Gastroesophageal sphincter (tissue), 4 donors: ENCODE results near the gene NAV2. TPM values are rescaled to one million over a fixed set of nuclear protein-coding genes. Genes with fewer than 3 reads are reported as not detected.
A peak's percentile ranks its signal among the peaks of the same experiment; 100 is the strongest.

Experiments used
- ATAC-seq: fragments of 150-250 bp; one replicate; pipeline ENCODE4 v1.9.1; 2016; ENCODE audit warnings: mild to moderate bottlenecking, moderate library complexity
- H3K27ac ChIP-seq, 4 donors: fragments of 200-600 bp; sonication (generic) in 3 of 4; 1 replicate in 3 of 4; 2 replicates in 1 of 4; pipeline ENCODE4 v1.5.1; 2016 to 2019
- H3K27me3 ChIP-seq: fragments of 200-600 bp; sonication (generic); one replicate; pipeline ENCODE4 v1.5.1; 2019
- H3K36me3 ChIP-seq, 2 donors: fragments of 200-600 bp; sonication (generic); one replicate each; pipeline ENCODE4 v1.5.1; 2019; ENCODE audit warnings: control low read depth in 1 of 2
- H3K4me1 ChIP-seq, 3 donors: fragments of 200-600 bp; sonication (generic); 1 replicate in 2 of 3; 2 replicates in 1 of 3; pipeline ENCODE4 v1.5.1; 2016 to 2019; ENCODE audit warnings: control low read depth in 2 of 3
- H3K4me3 ChIP-seq, 2 donors: fragments of 200-600 bp; sonication (generic); one replicate each; pipeline ENCODE4 v1.5.1; 2019; ENCODE audit warnings: mild to moderate bottlenecking in 1 of 2, moderate library complexity in 1 of 2
- H3K9me3 ChIP-seq, 3 donors: fragments of 200-600 bp; sonication (generic); one replicate each; pipeline ENCODE4 v1.5.1; 2017 to 2019; ENCODE audit warnings: control low read depth in 2 of 3
- EP300 ChIP-seq: sonication (generic); formaldehyde crosslinking; IDR thresholded peaks from one replicate; pipeline ENCODE4 v1.6.1; 2017; ENCODE audit warnings: antibody characterized with exemption, mild to moderate bottlenecking
- POLR2A ChIP-seq, 2 donors: fragments of 450-650 bp; IDR thresholded peaks; one replicate each; pipeline ENCODE4 v1.6.1; 2017; ENCODE audit warnings: antibody characterized with exemption in 2 of 2, mild to moderate bottlenecking in 2 of 2, moderate library complexity in 1 of 2
- POLR2AphosphoS5 ChIP-seq: sonication (generic); formaldehyde crosslinking; IDR thresholded peaks from one replicate; pipeline ENCODE4 v1.6.1; 2017; ENCODE audit warnings: antibody characterized with exemption
- WGBS, 2 donors: methylation state at CpG; one replicate each; pipeline ENCODE4 v1.1.5; 2018; ENCODE audit warnings: low coverage in 1 of 2; 5-methylcytosine and 5-hydroxymethylcytosine counted together
- total RNA-seq, 4 donors: library from RNA; depleted of rRNA; stranded (reverse); fragments of >200 nt; gene quantifications; one replicate each; pipeline ENCODE4 v1.1.0, GENCODE V29; 2016
- TF ChIP-seq, protein P1 (sequence below), 4 experiments: fragments of 200-600 bp in 2 of 4; fragments of 450-650 bp in 2 of 4; sonication (generic) in 1 of 4; IDR thresholded peaks; one replicate each; pipeline ENCODE4 v1.5.1; 2017 to 2019; ENCODE audit warnings: antibody characterized with exemption in 4 of 4, mild to moderate bottlenecking in 2 of 4, moderate library complexity in 2 of 4

Gene NAV2
- total RNA-seq, 4 donors from 2014 or later: 19.5 to 57.1 (median 43.4) TPM

- WGBS, 2 donors: 88 to 90% methylated on average over 1 of the region's 1 CpG
- no peak overlapping the region for H3K4me3 ChIP-seq
- peaks cover 8 to 53% (median 9%) of the 10 kb centered on the region in 3 donors for H3K4me1 ChIP-seq
- no peak for ATAC-seq
- TF ChIP-seq POLR2A (IDR thresholded peaks at IDR 0.05) (no peak), EP300 (no peak), POLR2AphosphoS5 (no peak)
- TF ChIP-seq, protein P1, sequence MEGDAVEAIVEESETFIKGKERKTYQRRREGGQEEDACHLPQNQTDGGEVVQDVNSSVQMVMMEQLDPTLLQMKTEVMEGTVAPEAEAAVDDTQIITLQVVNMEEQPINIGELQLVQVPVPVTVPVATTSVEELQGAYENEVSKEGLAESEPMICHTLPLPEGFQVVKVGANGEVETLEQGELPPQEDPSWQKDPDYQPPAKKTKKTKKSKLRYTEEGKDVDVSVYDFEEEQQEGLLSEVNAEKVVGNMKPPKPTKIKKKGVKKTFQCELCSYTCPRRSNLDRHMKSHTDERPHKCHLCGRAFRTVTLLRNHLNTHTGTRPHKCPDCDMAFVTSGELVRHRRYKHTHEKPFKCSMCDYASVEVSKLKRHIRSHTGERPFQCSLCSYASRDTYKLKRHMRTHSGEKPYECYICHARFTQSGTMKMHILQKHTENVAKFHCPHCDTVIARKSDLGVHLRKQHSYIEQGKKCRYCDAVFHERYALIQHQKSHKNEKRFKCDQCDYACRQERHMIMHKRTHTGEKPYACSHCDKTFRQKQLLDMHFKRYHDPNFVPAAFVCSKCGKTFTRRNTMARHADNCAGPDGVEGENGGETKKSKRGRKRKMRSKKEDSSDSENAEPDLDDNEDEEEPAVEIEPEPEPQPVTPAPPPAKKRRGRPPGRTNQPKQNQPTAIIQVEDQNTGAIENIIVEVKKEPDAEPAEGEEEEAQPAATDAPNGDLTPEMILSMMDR (IDR thresholded peaks at IDR 0.05): no peak
- no peaks in the 10 kb centered on the region for H3K9me3 ChIP-seq
- peak overlapping the region in 1 of 4 donors; percentile 66 for H3K27ac ChIP-seq
- H3K36me3 ChIP-seq: peaks cover 0 to 97% of the 10 kb centered on the region in 2 donors
- no peaks in the 10 kb centered on the region for H3K27me3 ChIP-seq
Measured at GRCh38 chr11:20054584-20054983, 341.9 kb downstream of the NAV2 start.

GRCh38 chr11:20055312-20055711 is 342.7 kb downstream of the NAV2 start:
- ATAC-seq: no peak
- Histone ChIP-seq H3K36me3 (peaks cover 0 to 97% of the 10 kb centered on the region in 2 donors), H3K27me3 (no peaks in the 10 kb centered on the region), H3K4me1 (peaks cover 9 to 53% (median 9%) of the 10 kb centered on the region in 3 donors), H3K27ac (peak overlapping the region in 3 of 4 donors; percentile 40 to 70 (median 66)), H3K4me3 (no peak overlapping the region), H3K9me3 (no peaks in the 10 kb centered on the region)
- TF ChIP-seq, protein P1 (IDR thresholded peaks at IDR 0.05): no peak
- TF ChIP-seq POLR2AphosphoS5: no peak
- no peak for TF ChIP-seq EP300
- 14% methylated on average over 2 of the region's 2 CpGs for WGBS, 2 donors

- peak overlapping the region in 3 of 4 donors; percentile 40 to 70 (median 66) for H3K27ac ChIP-seq
- no peak overlapping the region for H3K4me3 ChIP-seq
- ATAC-seq: peak; percentile 75
- TF ChIP-seq POLR2AphosphoS5 (peak; percentile 64), POLR2A (IDR thresholded peaks at IDR 0.05) (no peak)
- H3K9me3 ChIP-seq: no peaks in the 10 kb centered on the region
- H3K36me3 ChIP-seq: peaks cover 0 to 99% of the 10 kb centered on the region in 2 donors
- WGBS, 2 donors: 43 to 71% methylated on average over 5 of the region's 8 CpGs
- no peaks in the 10 kb centered on the region for H3K27me3 ChIP-seq
- peaks cover 9 to 50% (median 10%) of the 10 kb centered on the region in 3 donors for H3K4me1 ChIP-seq
Measured at GRCh38 chr11:20056109-20056949, 343.7 kb downstream of the NAV2 start.

DNA sequence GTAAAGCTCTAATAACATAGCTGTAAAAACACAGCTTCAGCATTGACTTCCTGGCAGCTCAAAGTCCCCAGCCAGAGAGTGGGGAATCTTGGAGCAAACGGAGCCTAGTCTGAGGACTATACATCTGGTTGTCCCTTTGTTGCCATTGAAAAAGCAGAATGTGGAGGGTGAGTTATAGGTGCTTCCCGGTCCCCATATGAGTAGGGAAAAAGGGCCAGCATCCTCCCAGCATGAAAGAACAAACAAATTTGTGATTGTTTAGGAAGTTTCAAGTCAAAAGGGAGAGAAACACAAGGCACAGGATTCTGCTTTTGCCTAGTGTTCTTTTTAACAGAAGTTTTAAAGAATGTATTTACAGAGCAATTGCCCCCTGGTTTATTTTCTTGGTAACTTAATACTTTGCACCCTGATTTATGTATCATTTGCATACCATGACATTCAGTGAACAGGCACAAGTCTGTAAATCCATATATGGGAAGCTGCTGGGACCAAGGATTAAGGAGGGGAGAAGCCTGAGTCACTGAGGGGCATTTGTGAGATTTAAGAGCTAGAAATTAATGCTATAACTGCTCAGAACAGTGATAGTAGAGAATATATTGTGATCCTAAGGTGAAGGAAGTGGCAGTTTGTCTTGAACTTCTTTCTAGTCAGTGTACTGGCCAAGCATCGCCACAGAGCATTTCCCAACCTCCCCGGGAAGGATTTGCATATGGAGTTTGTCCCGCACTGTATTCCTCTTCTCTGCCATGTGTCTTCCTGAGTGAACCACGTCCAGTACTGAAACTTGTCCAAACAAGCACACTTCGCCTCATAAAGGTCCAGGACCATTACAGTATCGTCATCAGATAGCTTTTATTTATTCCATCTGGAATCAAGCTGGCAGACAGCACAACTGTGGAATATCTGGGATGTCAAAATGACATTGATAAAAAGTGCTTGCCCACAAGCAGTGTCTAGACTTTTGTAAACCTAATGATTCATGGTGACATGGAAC is 344.6 kb downstream of the NAV2 start:
- no peak for ATAC-seq
- peak overlapping the region in 1 of 4 donors; percentile 66 for H3K27ac ChIP-seq
- H3K4me1 ChIP-seq: peaks cover 9 to 46% (median 10%) of the 10 kb centered on the region in 3 donors
- H3K36me3 ChIP-seq: peaks cover 0 to 97% of the 10 kb centered on the region in 2 donors
- H3K9me3 ChIP-seq: no peaks in the 10 kb centered on the region
- H3K27me3 ChIP-seq: no peaks in the 10 kb centered on the region
- TF ChIP-seq EP300: no peak
- TF ChIP-seq, protein P1 (IDR thresholded peaks at IDR 0.05): no peak
- no peak for TF ChIP-seq POLR2A (IDR thresholded peaks at IDR 0.05)
- TF ChIP-seq POLR2AphosphoS5: no peak
- WGBS, 2 donors: 43 to 47% methylated on average over 5 to 8 of the region's 8 CpGs
- H3K4me3 ChIP-seq: no peak overlapping the region

DNA sequence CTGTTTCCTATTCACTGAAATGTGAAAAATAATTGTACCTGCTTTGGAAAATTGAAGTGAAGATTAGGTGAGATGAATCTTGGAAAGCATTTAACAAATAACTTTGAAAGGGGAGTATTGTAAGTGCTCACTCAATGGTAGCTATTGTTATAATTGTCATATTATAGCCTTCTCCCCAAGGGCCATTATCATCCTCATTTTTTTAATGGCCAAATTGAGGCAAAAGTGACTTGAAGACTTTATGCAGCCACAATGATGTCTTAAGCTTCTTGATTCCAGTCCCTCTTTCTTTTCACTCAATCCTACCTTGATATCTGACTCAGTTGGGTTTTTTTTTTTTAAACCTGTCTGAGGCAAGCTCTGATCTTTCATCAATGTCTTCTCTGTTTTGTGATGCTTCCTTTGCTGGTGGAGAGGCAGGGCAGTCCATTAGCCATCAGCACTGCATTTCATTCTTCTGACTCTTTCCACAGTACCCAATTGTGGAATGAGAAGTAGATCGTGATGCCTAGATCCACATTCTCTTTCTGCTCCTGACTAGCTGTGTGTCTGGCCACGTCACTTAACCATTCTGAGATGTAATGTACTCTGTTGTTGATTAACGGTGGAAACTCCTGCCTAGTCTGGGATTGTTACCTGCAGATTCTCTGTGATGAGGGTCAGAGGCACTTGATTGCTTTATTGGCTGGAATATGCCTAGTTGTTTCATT is 346.3 kb downstream of the NAV2 start:
- TF ChIP-seq EP300 (no peak), POLR2A (IDR thresholded peaks at IDR 0.05) (no peak), POLR2AphosphoS5 (no peak)
- TF ChIP-seq, protein P1 (IDR thresholded peaks at IDR 0.05): no peak
- WGBS, 2 donors: 84 to 93% methylated on average over 3 of the region's 3 CpGs
- no peaks in the 10 kb centered on the region for H3K9me3 ChIP-seq
- H3K27ac ChIP-seq: no peak overlapping the region
- H3K4me1 ChIP-seq: peaks cover 9 to 46% (median 10%) of the 10 kb centered on the region in 3 donors
- no peak overlapping the region for H3K4me3 ChIP-seq
- H3K36me3 ChIP-seq: peaks cover 0 to 97% of the 10 kb centered on the region in 2 donors
- H3K27me3 ChIP-seq: no peaks in the 10 kb centered on the region
- ATAC-seq: no peak
